Activated CD4-positive, alpha-beta T cell treated with anti-CD3 and anti-CD28 coated beads, Interleukin-2, amount 50 U/mL, for 48 hours (primary cell): ENCODE data around the gene SYT1.

Experiments
- DNase-seq, 2 experiments: peaks; one replicate each; pipeline ENCODE4 v3.0.0-alpha.2; 2020

The SYT1 gene

DNA sequence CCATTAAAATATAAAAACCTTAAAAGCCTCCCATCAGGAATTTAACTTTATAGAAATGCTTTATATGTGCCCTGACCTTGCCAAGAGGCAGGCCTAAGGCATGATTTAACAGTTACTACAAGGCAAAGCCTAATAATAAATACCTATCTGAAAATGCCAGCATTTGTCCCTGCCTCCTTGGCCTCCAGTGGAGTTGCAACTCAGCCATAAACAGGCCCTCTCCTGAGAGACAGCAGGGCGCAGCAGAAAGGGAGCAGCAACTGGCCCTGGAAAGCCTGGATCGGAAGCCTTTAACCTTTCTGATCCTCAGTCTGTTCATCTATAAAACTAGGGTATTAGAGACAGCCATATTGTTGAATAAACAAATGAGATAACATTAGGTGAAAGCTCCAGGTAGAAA is 501.8 kb downstream of the SYT1 start:
- no peak for DNase-seq

DNA sequence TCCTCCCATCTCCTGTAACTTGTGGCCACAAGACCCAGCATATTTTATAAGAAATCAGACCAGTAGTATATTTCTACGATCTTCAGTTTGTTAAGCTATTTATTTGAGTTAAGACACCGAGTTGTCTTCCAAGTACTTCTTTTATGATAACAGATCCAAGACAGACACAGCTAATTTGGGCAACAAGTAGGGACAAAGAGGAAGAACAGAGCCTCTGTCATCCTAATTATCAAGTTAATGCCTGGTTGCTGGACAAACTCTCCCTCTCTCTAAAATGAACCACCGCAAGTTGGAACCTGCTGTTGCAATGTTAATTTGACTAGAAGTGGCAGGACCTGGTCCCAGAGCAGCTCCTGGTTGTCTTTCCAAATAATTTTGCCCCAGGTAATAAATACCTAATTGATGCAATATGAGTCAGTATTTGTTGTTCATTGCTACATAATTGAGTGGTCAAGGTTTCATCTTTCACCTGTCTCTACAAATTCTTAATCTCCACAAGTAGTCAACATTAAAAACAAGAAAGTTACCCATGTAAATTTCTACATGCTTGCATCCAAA is 502.5 kb downstream of the SYT1 start:
- DNase-seq = no peak

DNA sequence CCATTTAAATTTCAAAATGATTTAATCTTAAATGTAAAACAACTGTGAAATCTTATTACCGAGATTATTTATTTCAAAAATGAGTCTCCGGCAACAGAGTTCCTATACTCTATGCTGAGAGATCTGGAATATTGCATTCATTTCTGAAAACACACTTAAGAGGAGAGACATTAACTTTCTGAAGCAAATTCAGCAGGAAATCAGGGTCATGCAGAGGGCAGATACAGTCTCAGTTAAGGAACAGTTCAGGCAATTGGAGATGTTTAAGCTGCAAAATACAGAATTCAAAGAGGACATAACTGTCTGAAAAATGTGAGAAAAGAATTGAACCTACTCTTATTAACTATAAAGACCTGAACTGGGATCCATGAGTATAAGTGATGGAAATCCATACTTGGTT is 505.4 kb downstream of the SYT1 start:
- DNase-seq = no peak

DNA sequence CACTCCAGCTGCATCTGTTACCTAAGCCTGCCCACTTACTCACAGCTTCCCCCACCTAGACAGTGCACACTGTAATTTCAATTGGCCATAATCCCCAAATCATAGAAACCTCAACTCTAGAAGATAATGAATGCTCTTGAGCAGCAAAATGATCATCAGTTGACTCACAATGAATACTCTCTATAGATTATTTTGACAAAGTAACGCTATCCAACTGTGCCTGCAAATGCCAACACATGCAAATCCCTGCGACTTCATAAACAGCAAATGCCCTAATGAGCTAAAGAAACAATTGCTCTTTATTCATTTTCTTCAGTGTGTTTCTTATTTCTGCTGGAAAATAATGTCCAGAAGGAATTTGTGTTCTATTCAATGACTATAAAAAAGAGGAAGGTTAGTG is 506.7 kb downstream of the SYT1 start:
- DNase-seq = no peak

DNA sequence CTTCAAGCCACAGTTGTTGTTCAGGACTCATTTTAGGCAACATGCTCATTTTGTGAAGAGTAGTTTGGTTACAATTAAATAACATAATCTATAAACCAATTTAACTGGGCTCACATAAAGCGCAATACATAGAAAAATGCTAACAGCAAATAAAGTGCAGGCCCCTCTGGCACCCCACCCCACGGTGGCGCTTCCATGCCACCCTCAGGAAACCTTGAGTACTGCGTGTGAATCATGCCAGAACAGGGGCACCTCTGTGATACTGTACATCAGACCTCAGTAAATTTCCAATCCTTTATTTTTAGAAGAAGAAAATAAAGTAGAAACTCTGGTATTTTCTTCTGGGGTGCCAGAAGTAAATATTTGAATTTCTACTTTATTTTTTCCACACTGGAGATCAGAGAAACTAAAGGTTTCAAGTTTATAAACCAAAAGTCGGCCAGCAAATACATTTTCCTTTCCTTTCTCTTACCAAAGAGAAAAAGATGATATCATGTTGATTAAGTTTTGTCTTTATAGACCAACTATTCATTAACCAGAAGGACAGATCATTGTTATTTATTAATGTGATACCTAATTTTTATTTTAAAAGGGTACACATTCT is 509.4 kb downstream of the SYT1 start:
- DNase-seq = peak; percentile 5 to 10

DNA sequence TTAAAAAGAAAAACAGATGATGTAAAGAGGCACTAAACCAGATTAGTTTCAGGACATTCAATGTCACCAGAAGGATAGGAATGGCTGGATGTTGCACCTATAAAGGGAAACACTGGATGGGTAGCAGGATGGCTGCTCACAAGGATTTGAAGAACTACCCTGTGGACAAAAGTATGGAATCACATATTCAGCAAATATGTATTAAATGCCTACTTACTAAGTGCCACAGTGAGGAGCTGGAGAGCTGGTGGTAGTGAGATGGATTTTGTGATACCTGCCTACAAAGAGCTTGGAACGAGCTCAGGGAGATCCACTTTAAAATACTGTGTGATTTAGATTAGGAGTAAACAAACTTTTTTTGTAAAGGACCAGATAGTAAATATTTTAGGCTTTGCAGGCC is 510.0 kb downstream of the SYT1 start:
- DNase-seq = no peak

DNA sequence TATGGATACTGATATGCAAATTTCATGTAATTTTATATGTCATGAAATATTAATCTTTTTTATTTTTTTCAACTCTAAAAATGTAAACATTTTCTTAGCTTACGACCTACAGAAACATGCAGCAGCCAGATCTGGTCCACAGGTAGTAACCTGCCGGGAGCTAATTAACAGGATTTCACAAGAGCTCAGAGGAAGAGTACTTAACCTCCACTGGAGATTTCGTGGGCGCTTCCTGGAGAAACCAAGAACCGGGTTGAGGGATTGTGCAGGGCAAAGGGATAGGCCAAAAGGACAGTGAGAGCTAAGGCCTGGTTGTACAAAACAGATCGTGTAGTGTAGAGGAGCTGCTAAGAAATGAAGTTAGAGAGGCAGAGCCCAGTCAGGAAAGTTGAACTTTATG is 510.5 kb downstream of the SYT1 start:
- DNase-seq = no peak

DNA sequence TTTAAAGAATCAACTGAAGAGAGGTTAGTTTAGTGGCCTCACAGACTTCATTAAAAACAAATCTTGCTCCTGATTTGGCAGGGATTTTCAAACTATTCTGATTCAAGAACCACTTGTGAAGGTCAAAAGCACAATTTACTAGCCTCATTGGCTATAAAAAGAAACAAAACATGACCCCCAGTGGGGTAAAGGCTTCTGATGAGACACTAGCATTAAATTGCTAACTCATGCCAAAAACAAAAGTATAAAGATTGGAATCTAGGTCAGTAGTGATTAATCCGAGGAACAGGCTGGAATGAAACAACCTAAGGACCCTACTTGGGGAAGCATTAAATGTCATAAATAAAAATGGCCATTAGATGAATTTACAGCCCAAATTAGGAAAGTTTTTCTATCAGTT is 513.9 kb downstream of the SYT1 start:
- no peak for DNase-seq

DNA sequence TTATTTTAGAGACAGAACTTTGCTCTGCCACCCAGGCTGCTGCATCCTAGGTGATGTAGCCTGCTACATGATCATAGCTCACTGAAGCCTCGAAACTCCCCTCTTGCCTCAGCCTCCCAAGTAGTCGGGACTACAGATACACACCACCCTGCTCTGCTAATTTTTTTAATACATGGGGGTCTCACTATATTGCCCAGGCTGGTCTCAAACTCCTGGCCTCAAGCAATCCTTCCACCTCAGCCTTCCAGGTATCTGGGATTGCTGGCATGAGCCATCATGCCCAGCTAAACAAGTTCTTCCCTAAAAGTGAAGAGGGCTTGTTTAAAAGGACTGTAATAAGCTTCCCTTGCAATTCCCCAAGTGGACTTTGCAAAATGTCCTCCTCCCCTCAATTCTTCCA is 515.8 kb downstream of the SYT1 start:
- DNase-seq = no peak

DNA sequence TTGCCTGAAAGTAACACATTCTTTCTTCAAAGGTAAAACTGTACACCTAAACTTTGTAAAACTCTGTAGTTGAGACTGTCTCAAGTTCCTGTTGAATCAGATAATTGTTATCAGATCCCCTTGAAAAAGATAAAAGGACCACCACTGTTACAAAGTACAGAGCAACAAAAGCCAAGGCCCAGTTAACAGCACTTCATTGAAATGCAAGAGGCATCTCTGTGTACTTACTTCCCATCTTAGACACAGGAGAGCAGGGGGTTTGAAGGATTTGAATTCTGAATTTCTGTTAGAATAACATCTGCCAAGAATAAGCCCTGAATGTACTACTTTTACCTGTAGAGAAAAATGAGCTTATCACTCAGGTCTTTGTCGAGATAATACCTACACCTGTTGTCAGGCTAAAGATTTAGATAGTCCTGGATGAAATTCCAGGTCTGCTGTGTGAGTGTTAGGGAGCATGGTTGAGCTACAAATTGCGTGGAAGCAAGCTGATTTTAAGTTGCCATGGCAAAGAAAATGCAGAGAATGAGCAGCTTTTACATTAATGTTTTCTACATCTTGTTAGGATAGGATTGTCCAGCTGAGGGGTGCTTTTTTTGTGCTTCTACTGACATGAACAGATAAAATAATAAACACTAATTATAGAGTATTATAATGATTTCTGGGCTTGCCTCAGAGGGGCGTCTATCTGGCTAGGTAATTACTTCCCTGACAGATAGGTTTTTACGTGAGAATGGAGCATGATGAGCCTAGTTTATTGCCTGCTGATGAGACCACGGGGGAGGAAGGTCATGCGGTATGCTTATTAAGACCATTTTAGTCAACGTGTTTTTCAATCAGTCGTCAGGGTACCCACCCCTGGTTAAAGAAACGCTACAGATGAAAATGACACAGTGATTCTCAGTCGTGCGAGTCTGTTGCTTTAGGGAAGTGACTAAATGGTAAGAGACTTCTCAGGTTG is 517.0 kb downstream of the SYT1 start:
- no peak for DNase-seq

DNA sequence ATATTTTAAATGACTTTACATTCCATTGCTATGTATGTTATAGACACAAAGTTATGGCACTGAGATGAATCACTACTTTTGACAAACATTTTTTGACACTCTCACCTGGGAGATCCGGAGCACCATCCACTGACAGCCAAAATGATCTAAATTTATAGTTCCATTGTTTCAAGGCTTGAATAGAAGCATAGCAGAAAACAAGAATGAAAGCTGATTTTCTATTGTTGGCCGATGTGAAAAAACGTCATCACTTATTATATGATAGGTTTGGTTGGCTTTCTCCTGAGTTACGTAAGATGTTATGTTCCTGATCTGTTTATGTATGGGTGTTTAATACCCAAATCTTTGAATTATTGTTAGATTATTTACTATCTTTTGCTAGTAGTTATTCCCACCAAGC is 520.0 kb downstream of the SYT1 start:
- no peak for DNase-seq

DNA sequence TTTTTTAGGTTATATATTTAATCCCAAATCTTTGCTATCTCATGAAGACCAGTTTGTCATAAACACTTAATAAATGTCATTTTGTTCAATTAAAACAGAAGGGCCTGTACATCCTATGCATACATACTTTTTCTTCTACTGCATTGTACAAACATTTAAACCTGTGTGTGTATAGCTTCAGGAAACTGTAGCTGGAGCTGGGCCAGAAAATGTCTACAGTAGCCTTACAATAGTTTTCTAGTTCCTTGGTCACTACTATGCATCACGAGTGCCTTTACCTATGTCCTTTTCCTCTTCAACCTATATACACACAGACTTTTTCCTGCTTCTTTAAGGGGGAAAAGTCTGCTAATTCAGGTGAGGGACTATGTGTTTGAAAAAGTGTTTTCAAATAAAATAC is 523.4 kb downstream of the SYT1 start:
- no peak for DNase-seq

DNA sequence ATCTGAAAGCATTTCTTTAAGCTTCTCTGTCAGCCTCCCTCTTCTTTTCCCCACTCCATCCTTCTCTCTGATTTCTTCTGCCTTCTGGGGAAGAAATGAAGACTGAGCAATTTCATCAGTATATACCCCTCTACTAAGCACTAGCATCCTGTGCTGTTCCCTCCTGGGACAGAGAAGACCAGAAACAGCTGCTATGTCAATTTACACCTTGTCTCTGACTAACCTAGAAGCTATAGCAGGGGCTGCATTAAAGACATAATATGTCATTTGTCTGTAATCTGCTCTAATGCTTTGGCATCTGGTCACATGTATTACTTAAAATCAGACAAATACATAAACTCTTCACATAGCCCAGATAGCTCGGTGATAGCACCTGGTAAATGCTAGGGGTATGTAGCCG is 529.3 kb downstream of the SYT1 start:
- DNase-seq = no peak

DNA sequence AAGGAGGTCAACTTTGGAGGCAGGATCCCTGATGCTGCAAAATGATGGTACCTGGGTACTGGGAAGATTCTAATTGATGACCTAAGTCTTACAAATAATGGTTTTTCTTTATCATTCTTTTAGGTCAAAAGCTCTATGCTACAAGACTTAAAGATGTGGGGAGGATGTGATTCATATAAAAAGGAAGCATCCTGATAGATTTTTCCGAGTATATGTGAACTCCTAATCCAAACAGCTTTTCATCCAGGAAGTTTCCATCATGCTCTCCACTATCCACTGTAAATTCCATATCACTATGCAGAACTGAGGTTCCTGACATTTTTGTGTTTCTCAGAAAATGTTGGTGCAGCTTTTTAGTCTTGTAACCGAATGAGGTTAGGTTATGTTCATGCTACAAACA is 533.0 kb downstream of the SYT1 start:
- DNase-seq = no peak

DNA sequence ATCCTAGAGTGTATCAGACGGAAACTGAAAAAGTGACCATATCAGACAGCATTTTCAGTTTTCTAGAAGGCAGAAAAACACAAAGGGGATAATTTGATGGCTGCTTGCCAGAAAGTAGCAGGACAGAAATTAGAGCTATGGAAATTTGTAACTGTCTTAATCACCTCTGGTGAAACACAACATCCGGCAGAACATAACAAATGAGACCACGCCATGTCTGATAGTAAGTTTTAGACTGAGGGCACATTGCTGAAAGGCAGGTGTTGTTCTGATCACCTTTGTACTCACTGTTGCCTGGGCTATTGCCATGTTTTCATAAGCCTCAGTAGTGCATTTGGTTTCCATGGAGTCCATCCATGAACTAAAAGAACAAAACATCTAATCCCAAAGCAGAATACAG is 535.9 kb downstream of the SYT1 start:
- DNase-seq = no peak

DNA sequence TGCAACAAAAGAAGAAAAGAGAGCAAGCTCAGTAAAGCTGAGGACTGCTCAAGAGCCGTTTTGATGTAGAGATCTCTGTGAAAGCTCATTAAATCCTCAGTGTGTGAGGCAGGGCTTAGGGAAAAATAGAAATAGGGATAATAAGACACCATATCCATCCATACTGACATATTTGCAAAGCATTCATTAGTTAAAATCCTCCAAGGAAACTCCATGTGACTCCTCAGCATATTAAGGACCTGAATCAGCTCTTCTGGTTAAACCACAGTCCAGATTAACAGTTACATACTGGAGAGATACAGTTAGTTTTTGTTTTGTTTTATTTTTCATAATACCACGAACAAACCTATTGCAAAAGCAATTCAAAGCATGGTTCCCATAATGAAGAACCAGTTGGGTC is 538.0 kb downstream of the SYT1 start:
- no peak for DNase-seq

DNA sequence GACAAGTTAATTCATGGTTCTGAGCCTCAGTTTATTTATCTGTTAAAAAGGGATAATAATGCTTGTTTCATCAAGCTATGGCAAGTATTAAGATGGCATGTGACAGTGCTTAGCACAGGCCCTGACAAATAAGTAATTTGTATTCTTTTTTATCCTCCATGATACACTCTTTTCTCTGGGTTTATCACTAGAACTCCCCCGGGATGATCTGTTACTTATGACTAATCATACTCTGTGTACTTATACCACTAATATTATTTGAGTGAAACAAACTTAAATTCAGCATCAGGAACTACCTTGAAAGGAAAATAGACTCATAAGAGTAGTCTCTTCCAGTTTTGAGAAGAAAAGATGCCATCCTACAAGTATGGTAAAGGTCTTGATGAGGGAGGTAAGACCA is 542.4 kb downstream of the SYT1 start:
- DNase-seq = no peak

DNA sequence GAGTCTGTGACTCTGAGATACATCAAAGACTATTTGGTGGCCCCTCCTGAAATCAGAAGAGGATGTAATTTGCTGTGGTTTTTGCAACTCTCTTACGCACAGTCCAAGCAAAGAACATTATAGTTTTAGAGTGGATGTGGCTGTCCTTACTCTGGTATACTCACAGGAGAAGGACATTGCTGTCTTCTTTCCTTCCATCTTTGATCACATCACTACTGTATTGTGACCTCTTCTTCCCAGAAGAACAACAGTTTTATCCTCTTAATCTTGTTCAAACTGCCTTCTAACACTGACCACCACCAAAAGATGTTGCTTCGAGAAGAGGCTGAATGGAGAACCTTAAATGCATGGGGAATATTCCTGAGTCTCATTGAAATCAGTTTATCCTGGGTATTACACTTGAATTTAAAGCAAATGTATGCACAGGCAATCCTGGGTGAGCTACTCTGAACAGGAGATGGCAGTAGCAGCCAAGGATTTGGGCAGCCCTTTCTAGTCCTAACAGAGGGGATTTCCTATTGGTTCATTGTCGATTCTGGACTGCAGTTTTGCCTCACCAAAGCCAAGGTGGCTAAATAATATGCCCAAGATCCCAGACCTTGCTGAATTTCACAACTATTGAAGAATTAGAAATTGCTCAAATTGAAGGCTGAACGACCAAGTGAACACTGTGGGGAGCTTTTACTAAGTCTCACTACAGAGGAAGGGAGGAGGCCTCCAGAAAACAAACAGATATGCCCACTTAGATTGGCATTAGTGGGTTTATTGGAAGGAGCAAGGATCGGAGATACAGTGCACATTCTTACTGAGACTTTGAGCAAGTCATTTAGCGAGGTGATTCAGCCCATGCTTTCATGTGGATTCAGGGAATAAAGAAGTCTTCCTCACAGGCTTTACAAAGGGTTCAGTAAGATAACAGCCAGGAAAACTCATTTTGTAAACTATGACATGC is 543.4 kb downstream of the SYT1 start:
- DNase-seq = peak in 1 of 2 experiments; percentile 4

DNA sequence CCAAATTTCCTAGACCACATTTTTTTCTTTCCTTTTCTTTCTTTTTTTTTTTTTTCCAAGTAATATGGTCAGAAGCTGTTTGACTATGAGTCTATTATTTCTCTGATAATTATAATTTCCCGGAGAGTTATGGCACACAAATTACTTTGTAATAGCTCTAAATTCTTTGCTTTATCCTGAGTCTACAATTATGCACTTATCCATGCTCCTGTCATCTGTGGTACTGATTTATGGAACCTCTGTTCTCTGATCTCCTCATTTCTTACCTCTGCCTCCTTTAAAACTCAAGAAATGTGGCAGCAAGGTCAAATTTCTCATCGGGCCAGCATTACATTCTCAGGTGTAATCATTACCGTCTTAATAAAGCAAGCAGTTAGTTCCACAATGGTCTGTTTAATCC is 544.1 kb downstream of the SYT1 start:
- DNase-seq = no peak

DNA sequence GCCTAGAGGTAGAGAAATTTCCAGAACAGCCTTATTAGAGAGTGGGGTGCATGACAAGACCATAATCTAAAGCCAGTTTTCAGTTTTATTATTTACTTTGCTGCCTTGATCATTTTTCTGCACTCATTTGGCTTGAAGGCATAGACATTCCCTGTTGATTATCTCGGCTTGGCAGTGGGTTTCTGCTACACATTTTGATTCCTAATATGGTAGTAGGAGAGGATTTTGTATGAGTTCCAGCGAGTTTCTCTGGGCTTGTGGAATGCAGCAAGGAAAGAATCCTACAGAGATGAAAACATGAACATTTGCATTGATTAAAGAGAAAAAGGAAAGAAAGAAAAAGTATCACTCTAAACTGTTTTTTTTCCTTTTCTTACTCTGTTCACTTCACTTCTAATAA is 545.0 kb downstream of the SYT1 start:
- no peak for DNase-seq

DNA sequence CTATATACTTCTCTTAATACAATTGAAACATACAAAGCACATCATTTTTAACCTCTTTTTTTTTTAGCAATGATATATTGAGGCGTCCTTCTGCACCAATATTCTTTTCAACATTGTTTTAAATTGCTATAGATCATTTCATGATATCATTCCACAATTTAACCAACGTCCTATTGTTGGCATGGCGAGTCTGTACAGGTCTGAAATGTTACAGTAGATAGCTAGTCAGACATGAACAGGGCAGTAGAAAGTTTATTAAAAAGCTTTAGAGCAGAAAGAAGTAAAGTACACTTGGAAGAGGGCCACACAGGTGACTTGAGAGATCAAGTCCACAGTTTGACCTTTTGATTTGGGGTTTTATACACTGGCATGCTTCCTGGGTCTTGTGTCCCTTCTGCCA is 547.2 kb downstream of the SYT1 start:
- no peak for DNase-seq

DNA sequence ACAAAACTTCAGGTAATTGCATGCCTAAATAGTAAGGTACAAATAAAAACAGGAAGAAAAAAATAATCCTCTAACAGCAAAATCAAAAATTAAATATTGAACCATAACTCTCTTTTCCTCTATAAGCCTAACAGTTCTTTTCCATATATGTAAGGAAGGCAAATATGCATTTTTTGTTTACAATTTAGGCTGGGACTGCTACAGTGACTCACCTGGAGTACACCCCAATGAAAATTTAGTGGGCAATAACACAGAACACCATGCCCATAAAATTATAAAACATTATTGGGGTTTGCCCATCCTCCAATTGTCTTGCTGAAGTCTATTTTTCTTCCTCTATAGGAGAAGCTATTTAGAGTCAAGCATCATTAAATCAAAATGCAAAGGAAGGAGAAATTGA is 549.2 kb downstream of the SYT1 start:
- DNase-seq = no peak

DNA sequence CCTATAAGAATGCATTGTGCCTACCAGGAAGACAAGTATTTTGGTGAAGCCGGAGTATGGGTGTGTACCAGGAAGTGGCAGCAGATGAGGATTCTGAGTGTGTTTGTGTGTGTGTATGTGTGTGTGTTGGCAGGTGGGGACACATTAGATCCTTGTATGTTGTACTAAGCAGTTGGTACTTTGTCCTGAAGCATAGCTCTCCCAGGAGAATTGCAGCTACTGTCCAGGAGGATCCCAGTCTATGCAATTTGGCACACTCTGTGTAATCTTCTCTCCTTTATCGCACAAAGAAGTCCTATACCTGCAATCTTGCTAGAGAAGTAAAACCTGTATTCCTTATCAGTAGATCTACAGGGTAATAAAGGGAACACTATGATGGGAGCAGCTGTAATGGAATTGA is 549.7 kb downstream of the SYT1 start:
- DNase-seq = no peak
